NCI-H1694 (cell line): ENCODE measurements around the gene NINJ1.

ENCODE experiments used
- DNase-seq: peaks from one replicate; lab custom pipeline; 2025; lab: John Stamatoyannopoulos, UW

The NINJ1 gene

DNA sequence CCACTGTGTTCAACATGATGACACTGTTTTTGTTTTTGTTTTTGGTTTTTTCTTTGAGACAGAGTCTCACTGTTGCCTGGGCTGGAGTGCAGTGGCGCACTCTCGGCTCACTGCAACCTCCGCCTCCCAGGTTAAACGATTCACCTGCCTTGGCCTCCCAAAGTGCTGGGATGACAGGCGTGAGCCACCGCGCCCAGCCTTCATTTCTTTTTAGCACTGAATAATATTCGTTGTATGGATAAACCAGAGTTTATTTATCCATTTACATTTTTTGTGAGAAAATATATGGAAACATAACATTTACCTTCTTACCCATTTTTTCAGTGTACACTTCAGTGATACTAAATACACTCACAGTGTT is 33.8 kb downstream of the NINJ1 start:
- DNase-seq, result no peak

- no peak for DNase-seq
Measured at GRCh38 chr9:93099551-93100275, 34.3 kb downstream of the NINJ1 start.

- DNase-seq, result no peak
Measured at GRCh38 chr9:93098236-93098946, 35.7 kb downstream of the NINJ1 start.

GRCh38 chr9:93097511-93098201 is 36.4 kb downstream of the NINJ1 start:
- no peak for DNase-seq

GRCh38 chr9:93096811-93097382 is 37.2 kb downstream of the NINJ1 start:
- no peak for DNase-seq

DNA sequence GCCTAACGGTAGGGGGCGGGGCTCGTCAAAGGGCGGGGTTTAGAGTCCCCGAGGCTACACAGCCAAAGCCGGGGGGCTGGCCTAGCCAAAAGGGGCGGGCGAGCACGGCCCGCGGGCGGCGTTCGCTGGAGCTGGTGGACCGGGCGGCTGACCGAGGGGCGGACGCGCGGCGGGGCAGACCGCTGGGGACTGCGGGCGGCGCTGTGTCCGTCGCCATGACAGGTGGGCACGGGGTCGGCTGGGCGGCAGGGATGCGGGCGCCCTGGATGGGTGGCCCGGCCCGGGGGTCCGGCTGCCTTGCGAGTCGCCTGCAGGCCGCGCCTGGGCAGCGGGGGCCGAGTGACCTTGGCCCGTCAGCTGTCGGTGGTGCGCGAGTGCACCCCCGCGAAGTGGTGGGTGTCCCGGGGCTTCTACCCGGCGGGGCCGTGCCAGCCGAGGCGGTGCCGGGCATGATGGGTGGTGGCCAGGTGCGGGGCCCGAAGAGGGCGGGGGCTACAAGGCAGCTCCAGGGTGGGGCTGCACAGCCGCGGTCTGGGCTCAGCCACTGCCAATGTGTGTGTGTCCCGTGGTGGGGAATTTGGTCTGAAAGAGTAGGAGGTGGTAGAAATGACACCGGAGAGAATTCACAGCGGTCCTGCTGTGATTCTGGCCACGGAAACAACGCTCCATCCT is 37.8 kb downstream of the NINJ1 start, which contains the start of gene CARD19:
CARD19 (plus strand) TSS at position 87 of the 672 bp plus-strand sequence; CDS start at position 216, 129 bp downstream.
- no peak for DNase-seq

DNA sequence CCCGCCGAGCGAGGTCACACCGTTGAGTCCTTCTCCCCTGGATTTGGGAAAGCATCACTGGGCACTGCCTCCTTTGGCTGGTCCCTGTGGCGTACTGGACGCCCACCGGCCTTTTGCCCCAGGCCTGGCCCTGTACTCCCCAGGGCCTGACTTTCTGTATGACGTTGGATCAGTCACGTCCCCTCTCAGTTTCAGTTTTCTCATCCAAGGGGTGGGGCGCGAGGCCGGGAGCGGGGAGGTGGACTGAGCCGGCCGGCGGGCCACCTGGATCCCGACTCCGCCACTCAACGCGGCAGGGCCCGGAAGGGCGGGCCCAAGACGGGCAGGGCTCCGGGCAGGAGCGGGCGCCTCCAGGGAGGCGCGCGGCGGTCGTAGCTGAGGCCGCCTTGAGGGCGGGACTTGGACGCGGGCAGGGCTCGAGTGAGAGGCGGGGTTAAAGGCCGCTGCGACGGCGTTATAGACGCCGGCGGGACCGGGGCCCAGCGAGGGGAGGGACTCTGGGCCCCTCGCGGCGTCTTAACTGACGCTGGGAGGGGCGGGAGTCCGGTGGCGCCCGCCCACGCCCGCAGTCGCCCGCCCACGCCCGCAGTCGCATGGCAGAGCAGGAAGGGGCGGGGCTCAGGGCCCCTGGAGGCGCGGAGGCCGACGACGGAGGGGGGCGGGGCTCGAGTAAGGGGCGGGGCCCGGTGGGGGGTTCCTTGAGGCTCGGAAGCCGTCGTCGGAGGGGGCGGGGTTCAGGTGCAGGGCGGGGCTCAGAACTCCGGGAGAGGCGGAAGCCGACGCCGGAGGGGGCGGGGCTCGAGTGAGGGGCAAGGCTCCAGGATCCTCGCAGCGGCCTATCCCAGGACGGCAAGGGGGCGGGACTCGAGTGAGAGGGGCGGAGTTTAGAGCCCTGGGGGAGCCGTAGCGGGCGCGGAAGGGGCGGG is 38.6 kb downstream of the NINJ1 start:
- peak; percentile 93 for DNase-seq

DNA sequence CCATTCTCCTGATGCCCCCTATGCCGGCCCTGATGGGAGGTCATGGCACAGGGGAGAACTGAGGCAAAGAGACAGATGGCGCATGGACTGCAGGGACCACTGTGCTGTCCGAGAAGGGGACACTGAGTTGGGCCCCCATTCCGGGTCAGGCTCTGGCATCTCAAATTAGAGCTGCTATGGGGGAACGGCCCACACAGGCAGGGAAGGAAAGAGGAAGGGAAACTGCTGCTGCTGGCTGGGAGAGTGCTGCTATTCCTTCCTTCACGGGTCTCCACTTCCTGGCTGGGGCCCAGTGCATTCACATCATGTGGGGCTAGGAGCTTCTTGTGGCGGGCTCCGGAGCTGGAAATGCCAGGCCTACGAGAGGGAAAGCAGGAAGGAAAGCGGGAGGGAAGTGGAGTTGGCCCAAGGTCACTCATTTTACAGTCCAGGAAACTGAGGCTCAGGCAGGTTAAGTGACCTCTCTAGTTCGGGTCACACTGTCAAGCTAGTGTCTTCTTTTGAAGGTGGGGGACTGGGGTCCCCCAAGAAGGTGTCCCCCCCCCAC is 39.3 kb downstream of the NINJ1 start:
- DNase-seq, result no peak

DNA sequence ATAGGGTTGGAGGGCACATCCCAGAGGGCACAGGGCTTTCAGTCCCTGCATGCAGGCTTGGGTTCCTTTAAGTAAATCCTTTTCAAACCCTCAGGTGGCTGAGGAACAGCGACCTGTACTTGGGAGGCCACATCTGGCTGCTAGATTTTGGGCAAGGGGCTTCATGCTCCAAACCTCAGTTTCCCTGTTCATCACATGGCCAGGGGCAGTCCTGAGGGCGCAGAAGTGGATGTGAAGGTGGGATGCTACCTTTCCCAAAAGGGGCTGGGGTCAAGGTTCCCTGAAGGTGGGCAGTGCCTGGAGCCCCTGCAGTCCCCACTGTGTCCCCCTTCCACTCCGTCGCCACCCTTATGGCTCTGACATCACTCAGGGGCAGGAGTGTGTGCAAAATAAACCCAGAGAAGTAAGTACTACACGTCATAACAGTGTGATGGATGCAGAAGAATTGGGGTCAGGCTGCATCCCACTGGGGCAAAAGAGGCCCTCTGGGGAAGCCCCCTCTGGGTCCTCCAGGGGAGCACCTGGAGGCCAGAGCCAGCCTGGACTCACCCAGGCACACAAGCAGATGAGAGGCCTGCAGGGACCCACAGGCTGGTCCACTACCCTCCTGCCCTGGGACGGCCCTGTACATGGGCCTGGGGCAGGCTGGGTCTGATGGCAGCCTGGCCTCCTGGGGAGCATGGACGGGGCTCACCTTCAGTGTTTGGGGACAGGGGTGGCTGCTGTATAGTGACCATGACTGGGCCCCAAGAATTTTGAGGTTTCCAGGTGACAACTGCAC is 40.0 kb downstream of the NINJ1 start:
- no peak for DNase-seq

DNA sequence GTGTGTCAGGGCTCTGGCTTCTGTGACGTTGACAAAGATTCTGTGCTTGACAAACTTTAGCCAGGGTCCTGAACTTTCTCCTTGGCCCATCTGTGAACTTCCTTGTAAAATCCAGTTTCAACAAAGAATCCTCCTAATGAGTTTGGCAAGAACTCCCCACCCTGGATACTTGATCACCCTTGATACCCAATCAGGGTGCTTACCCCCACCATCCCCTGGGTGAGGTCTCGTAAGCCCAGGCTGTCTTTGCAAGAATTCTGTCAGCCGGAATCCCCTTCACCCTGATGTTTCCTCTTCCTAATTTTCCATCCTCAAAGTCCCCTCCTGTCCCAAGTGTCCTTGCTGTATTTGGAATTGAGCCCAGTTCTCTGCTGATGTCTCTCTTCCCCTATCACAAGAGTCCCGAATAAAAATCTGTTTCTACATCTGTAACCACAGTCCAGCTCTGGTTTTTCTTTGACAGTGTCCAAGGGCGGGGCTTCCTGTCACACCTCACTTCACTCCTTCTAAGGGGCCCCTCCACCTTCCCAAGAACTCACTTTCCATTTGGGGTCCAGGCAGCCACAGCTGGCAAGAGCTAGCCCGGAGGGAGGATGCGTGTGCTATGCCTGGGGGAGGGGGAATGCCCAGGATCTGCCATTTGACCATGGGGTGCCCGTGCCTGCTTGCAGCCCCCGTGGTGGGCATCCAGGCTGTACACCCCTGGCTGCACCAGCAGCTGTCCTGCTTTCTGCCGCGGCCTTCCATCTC is 40.7 kb downstream of the NINJ1 start:
- no peak for DNase-seq

DNA sequence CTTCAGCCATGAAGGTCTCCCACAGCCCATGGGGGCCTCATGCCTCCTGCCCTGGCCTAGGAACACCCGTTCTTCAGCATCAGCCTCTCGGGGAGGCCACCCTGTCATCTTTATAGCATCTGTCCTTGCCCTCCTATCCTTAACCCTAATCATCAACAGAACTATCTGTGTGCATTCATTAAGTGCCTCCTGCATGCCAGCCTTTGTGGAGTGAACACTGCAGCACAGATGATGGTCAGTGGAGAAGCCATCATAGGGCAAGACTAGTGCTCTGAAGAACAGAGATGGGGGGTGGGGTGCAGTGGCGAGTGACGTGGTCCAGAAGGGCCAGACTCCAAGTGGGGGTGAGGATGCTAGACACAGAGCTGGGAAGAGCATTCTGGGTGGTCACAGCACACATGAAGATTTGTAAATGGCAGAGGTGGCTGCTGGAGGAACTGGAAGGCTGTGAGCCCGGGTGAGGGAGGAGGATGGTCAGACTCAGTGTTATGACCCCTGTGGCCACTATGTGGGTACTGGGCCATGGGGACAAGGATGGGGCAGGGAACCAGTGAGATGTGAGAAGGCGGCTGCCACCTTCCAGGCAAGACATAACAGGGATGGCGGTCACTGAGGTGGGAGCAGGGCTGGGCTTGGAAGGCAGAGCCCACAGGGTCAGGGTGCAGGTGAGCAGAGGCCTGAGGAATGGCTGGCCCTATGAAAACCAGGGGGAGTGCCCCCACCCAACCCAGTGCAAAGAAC is 41.6 kb downstream of the NINJ1 start:
- no peak for DNase-seq

DNA sequence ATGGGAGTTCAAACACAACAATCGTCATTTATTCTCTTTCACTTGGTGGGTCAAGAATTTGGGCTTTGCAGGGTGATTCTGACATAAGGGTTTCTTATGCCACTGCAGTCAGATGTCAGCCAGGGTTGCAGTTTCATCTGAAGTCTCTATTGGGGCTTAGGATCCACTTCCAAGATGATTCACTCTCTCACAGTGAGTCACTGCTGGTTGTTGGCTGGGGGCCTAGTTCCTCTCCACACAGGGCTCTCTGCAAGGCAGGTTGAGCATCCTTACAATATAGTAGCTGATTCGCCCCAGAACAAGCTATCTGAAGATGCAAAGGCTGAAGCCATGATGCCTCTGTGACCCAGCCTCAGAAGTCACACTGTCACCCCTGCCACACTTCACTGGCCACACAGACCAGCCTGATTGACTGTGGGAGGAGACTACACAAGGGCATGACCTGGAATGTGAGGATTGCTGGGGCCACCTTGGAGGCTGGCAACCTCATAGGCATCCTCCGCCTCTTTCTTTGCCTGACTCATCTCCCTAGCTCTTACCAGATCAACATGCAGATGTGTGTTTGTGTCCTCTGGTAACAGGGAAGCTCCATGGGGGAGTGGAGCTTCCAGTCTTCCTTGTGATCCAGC is 42.5 kb downstream of the NINJ1 start:
- DNase-seq, result no peak

- DNase-seq, result no peak
Measured at GRCh38 chr9:93091056-93091452, 43.0 kb downstream of the NINJ1 start.

DNA sequence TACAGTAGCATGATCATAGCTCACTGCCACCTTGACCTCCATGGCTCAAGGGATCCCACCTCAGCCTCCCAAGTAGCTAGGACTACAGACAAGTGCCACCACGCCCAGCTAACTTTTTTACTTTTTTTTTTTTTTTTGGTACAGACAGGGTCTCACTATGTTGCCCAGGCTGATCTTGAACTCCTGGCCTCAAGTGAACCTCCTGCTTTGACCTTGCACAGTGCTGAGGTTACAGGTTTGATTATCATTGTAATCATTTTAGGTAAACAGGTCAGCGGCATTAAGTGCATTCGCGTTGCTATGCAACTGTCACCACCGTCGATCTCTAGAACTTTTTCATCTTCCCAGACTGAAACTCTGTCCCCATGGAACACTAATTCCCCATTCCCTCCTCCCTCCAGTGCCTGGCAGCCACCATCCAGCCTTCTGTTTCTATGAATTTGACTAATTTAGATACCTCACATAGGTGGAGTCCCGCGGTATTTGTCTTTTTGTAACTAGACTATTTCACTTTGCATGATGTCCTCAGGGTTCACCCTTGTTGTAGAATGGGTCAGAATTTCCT is 43.9 kb downstream of the NINJ1 start:
- no peak for DNase-seq

DNA sequence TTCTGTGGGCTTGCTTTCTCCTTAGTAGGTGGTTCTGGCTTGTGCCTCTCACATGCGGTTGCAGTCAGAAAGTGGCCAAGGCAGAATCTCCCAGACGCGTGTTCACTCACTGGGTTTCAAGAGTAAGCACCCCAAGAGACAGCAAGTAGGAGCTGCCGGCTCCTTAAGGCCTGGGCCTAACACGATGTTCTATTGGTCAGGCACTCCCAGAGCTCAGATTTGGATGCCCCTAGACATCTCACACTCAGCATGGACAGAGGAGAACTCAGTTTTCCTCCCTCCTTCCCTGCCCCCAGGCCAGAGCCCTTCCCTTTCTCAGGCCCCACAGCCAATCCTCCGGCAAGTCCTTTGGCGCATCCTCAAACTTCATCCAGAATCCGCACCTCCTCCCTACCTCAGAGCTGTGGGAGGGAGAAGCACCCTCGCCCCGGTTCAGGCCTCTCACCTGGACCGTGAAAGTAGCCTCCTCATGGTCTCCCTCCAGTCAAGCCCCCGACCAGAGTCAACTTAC is 44.5 kb downstream of the NINJ1 start:
- DNase-seq, result no peak

DNA sequence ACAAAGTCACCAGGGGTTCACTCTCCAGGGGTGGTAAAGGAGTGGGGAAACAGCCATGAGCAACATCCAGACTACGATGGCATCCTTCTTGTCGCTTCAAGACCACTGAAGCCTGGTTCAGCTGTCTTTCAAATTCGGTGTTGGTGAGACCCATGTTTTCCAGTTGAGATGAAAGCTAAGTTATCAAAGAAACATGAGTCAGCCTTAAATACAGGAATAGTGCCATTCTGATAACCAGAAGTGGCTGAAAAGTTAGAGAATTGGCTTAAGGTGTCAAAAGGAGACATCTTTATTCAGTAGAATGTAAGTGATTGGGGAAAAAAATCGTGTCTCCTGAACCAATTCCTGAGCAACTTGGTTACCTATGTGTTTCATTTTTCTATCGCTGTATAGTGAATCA is 45.0 kb downstream of the NINJ1 start:
- no peak for DNase-seq

- DNase-seq, result no peak
Measured at GRCh38 chr9:93088656-93089015, 45.4 kb downstream of the NINJ1 start.
